8988T (cell line): ENCODE data around the gene SLC6A16.
"Not testable (repeated sequence)": the region's sequence is repeated elsewhere in the genome, so short reads cannot be mapped to it uniquely, and the experiment has no call there.

Source experiments
- DNase-seq: peaks from one replicate; pipeline ENCODE4 v3.0.0; 2011

The SLC6A16 gene

GRCh38 chr19:49344505-49345423 lies 19.8 kb upstream of the SLC6A16 start:
- DNase-seq: no peak

DNA sequence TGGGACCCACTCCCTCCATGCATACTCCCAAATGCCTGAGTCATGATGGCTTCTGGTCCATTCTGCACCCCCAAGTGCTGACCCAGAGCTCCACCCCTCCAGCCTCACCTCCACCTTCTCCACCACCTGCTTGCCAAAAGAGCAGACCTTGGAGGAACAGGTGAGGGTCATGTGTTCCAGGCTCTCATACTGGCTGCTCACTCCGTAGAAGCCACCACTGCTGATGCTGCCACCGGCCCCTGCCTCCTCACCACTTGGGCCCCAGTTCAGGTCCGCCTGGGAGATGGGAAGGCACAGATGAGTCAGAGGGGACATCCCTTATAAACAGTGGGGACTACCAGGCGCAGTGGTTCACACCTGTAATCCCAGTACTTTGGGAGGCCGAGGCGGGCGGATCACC lies 18.1 kb upstream of the SLC6A16 start:
- DNase-seq: no peak

- DNase-seq: no peak
These were observed 17.3 kb upstream of the SLC6A16 start for GRCh38 chr19:49342291-49342721.

DNA sequence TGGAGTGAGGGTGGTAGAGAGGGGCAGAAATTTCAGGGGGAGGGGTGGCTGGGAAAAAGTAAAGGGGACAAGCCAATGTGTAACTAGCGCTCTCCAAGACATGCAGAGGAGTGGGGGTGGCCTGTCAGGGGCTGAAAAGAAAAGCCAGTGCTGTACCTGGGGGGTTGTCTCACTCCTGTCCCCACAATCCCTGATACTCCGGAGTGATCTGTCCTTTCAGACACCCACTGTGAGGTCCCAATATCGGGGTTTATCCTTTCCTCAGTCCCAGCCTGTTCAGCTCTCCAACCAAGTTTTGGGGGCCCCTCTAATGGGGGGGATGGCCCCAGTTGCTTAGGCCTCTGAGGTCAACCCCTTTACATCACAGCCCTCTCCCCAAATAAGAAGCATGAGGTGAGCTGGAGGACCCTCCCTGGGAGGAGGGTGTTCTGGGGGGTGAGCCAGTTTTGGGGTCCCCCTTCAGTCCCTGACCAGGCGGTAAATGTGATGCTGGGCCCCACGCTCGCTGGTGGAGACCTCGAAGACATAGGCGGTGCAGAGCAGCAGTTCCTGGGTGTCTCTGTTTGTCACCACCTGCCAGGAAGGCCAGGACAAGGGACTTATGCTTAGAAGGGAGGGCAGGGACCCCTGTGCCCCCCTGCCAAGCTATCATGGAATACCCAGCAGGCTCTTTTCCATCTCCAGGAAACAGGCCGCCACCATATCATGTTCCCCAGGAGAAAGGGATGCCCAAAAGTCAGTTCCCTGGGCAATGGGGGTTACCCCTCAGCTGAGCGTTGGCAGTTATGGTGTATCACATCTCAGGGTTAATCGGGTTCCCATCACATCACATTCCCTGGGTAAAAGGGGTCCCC lies 16.1 kb upstream of the SLC6A16 start:
- no peak for DNase-seq

GRCh38 chr19:49340069-49340864 lies 15.3 kb upstream of the SLC6A16 start:
- no peak for DNase-seq

DNA sequence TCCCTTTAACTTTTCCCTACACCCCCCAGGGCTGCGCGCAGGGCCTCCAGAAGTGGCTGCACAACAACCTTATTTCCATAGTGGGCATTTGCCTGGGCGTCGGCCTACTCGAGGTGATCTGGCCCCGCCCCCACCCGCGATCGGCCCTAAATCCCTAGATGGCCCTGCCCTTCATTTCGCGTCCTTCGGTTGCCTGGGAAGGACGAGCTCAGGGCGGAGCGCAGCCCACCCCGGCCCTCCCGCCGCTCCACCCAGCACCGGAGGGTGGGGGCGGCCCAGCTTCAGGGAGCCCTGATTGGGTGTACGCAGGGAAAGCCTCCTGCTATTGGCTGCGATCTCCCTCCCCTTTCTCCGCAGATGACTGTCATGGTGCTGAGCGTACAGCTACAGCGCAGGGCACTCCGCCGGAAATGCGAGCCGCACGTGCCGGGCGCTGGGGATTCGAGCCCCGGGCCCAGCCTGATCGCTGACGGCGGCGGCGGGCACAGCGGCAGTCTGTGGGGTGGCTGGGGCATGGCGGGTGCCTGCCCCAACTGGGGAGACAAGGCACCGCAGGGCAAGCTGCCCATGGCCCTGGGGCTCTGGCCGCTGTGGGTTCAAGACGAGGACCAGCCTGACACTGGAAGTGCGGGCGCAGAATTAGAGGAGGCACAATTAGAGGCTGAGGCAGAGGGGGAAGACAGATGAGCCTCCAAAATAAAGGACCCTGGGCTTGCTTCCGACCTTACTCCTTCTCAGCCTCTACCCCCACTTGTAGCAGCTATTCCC lies 14.5 kb upstream of the SLC6A16 start:
- DNase-seq: no peak

DNA sequence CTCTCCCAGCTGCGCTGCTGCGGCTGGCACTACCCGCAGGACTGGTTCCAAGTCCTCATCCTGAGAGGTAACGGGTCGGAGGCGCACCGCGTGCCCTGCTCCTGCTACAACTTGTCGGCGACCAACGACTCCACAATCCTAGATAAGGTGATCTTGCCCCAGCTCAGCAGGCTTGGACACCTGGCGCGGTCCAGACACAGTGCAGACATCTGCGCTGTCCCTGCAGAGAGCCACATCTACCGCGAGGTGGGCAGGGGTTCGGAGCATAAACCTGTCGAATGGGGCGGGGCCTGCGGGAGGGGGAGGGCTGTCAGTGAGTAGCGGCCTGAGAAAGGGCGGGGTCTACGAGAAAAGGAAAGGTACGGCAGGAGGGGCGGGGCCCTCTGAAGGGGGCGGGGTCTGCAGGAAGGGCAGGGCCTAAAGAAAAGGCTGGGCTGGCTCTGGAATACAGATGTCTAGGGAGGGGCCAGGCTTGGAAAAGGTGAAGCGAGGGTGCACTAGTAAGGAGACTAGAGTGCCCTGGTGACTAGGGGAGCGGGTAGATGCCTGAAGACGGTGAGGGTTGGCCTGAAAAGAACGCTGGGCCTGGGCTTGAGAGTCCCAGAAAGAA lies 13.8 kb upstream of the SLC6A16 start:
- no peak for DNase-seq

DNA sequence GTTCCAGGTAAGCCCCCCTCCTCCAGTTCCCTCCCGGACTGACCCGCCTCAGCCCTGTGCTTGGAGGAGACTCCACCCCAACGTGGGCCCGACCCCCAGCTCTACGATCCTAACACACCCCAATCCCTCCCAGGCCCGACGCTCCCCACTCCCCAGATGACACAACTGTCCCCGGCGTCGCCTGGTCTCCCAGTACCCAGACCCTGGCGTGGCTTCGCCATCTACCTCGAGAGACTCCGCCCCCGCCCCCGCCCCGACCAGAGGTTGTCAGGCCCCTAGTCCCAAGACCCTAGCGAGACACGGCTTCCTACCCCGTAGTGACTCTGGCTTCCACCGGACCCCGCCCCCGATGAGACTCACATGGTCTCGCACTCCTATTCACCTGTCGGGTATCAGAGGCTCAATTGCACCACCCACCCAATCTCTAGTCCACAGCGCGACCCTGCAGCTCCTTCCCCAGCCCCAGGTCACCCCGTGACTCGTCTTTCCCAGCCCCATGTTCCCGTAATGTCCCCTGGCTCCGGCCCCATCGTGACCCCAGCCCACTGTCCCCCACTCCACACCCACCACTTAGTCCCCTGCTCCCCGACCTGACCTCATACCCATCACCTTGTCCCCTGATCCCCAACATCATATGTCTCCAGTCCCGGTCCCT lies 13.2 kb upstream of the SLC6A16 start:
- no peak for DNase-seq

DNA sequence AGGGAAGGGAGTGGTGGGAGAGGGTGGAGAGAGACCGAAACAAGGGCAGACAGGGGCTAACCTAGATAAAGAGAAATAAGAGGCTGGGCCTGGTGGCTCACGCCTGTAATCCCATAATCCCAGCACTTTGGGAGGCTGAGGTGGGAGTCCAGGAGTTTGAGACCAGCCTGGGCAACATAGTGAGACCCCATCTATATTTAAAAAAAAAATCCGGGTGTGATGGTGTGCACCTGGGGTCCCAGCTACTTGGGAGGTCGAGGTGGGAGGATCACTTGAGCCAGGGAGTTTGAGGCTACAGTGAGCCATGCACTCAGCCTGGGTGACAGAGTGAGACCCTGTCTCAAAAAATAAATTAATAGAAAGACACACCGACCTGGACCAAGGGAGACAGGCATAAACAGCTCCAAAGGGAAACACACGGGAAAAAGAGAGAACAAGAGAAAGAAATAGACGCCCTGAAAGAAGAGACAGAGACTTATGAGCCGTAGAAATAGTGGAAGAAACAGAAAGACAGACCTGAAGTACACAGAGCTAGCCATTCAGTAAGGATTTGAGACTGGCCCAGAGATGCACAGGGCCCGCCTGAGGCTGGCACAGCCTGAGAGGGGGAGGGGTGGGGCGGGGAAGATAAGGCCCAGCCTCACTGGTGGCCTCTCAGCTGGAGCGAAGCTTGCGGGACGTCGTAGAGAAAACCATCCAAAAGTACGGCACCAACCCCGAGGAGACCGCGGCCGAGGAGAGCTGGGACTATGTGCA lies 12.5 kb upstream of the SLC6A16 start:
- DNase-seq: no peak

DNA sequence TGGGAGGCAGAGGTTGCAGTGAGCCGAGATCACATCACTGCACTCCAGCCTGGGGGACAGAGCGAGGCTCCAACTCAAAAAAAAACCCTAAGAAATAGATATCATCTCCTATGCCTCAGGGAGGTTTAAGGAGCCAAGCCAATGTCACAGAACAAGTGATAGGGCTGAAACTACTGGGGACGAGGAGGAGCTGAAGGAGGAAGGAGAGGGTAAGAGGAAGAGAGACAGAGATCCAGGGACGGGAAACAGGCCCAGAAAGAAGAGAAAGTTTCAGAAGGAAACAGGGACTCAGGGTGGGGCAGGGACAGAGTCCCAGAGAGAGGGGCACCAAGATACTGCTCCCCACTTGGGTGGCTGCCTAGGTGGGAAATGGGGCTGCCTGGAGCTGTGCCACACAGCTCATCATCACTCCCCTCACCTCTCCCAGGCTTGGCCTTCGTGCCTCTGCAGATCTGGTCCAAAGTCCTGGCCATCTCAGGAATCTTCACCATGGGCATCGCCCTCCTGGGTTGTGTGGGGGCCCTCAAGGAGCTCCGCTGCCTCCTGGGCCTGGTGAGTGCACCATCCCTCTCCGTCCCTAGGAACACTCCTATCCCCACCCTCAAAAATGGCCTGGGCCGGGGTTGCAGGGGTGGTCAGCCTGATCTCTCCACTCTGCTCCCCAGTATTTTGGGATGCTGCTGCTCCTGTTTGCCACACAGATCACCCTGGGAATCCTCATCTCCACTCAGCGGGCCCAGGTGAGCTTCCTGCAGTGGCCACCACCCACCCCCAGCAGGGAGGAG lies 11.7 kb upstream of the SLC6A16 start:
- DNase-seq: no peak

DNA sequence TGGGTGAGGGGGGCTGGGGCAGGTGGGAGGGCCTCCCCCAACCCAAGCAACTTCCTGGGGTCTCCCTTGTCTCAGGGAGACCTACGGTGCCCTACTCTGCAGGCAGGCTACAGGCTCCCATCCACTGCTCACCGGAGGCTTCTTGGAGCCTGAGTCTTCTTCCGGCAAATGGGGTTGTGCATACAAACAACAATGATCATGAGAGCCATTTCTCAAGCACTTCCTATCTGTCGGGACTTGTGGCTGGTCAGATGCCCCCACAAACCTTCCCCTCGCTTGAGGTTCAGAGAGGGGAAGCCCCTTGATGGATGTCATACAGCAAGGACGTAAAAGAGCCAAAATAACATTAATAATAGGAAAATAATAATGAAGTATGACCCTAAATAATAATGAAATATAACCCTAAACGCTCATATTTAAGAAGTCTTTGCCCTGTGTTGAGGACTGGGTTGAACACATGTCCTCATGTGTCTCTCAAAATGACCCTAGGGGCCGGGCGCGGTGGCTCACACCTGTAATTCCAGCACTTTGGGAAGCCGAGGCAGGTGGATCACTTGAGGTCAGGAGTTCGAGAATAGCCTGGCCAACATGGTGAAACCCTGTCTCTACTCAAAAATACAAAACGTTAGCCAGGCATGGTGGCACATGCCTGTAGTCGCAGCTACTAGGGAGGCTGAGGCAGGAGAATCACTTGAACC lies 10.9 kb upstream of the SLC6A16 start:
- no peak for DNase-seq

DNA sequence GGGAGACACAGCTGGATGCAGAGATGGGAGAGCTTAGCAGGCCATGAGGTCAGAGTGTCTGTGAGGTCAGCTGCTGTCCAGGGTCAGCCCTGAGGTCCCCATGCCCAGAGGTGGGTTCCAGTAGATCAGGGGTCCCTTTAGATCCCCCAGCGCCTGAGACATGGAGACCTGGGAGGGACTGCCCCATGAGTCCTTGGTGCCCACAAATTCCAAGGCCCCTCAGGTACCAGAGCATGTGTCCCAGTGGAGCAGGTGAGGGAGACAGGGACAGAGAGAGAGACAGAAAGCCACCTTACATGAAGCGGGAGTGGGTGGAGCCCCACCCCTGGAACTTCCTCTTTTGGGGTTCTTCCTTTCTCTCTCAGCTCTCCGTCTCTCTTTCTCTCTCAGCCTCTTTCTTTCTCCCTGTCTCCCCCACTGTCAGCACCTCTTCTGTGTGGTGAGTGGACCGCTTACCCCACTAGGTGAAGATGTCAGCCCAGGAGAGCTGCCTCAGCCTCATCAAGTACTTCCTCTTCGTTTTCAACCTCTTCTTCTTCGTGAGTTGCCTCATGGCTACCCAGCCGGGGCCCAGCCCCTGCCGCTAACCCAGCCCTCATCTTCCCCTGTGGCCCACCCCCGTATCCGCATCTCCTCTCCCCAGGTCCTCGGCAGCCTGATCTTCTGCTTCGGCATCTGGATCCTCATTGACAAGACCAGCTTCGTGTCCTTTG lies 10.2 kb upstream of the SLC6A16 start, which contains the start of gene CD37:
Gene CD37, plus strand, starts transcription at position 336 of the 713 bp plus-strand sequence. Its CDS starts 135 bp downstream, at position 471.
- DNase-seq: no peak

GRCh38 chr19:49333811-49334288 lies 8.9 kb upstream of the SLC6A16 start:
- no peak for DNase-seq

DNA sequence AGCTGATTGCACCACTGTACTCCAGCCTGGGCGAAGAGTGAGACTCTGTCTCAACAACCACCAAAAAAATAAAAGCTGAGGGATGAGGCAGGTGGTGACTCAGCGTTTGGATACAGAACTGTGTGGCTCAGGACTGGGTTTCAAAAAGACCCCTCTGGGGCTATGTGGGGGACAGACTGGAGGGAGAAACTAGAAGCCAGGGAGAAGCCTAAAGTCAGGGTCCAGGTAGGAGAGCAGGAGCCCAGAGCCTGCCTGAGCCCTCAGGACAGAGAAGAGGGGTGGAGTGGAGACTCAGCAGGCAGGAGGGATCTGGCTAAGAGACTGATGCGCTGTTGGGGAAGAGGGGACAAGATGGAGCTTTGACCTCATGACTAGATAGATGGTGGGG lies 8.4 kb upstream of the SLC6A16 start:
- no peak for DNase-seq

- DNase-seq: not testable (repeated sequence)
These were observed 7.9 kb upstream of the SLC6A16 start for GRCh38 chr19:49332691-49333417.

DNA sequence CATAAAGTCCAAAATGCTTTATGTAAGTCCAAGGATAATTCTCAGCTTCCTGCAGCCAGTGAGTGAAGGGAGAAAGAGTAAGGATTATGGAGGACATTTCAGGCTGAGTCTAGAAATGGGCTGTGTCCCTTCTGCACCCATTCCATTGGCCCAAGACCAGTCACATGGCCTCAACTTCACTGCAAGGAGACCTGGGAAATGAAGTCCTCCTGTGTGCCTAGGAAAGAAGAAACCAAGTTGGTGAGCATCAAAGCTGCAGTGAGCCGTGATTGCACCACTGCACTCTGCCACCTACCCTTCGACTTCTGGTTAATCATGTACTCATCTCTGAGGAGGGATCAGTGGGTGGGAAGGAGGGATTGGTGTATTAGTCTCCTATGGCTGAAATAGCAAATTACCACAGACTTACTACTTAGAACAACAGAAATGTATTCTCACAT lies 6.6 kb upstream of the SLC6A16 start:
- DNase-seq: no peak

DNA sequence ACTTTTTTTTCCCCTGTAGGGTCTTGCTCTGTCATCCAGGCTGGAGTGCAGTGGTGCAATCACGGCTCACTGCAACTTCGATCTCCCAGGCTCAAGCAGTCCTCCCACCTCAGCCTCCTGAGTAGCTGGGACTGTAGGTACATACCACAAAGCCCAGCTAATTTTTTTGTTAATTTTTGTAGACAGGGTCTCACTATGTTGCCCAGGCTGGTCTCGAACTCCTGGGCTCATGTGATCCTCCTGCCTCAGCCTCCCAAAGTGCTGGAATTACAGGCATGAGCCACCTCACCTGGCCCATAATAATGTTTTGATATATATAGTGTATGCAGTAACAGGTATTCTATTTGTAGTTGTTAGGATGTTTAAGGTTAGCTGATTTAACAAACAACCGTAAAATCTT lies 6.2 kb upstream of the SLC6A16 start:
- DNase-seq: not testable (repeated sequence)
